ENCODE data around the gene TMEM213.

DNA sequence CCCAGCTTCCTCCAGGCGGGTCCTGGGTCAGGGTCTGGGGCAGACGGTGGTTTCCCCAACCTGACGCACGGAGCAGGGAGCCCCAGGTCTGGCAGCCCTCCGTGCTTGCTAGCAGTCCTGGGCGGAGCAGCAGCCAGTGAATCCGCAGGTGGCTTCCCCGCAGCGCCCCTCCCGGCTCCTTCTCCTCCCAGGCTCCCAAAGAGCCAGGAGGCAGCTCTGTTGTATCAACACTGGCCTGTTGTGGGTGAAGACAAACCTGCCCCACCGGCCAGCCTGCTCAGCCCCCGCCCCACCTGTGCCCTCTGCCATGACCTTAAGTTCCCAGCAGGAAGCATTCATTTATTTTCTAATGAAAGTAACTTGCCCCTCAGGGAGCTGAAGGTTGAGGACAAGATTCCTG, 24.0 kb upstream of the TMEM213 start:
- TF ChIP-seq CTCF (IDR thresholded peaks at IDR 0.05; ENCODE audit: low read depth, low read length, poor library complexity, severe bottlenecking) = no peak
- TF ChIP-seq EZH2phosphoT487 (IDR thresholded peaks at IDR 0.05; ENCODE audit: borderline replicate concordance, low read length) = no peak

Data from DOHH2 (cell line).